SHP77 (cell line): ENCODE data around the gene SYNE2.
"Not testable (repeated sequence)": the region's sequence is repeated elsewhere in the genome, so short reads cannot be mapped to it uniquely, and the experiment has no call there.

Experiments used
- DNase-seq, 2 experiments: peaks; one replicate each; lab custom pipeline; 2025; lab: John Stamatoyannopoulos, UW

Gene SYNE2

GRCh38 chr14:63852817-63853731 is at the start of gene SYNE2:
SYNE2 (plus strand) TSS chr14:63853004; CDS start chr14:63909149, 56,145 bp downstream.
- peak; percentile 55 to 74 for DNase-seq

GRCh38 chr14:63803221-63803791 is 49.5 kb upstream of the SYNE2 start:
- DNase-seq: not testable (repeated sequence)

GRCh38 chr14:63806064-63806463 is 46.7 kb upstream of the SYNE2 start:
- not testable (repeated sequence) for DNase-seq

GRCh38 chr14:63811692-63812091 is 41.1 kb upstream of the SYNE2 start:
- DNase-seq: not testable (repeated sequence)

- no peak for DNase-seq
Observed at GRCh38 chr14:63833728-63834127, 19.1 kb upstream of the SYNE2 start.

- DNase-seq: peak in 1 of 2 experiments; percentile 7
Observed at GRCh38 chr14:63840981-63841380, 11.8 kb upstream of the SYNE2 start.

- no peak for DNase-seq
Observed at GRCh38 chr14:63843796-63844195, 9.0 kb upstream of the SYNE2 start.

- no peak for DNase-seq
Observed at GRCh38 chr14:63848890-63849289, 3.9 kb upstream of the SYNE2 start.

- no peak for DNase-seq
Observed at GRCh38 chr14:63852271-63852816, 460 bp upstream of the SYNE2 start.

- DNase-seq: peak in 1 of 2 experiments; percentile 55
Observed at GRCh38 chr14:63853831-63854293, 1.1 kb downstream of the SYNE2 start.

- no peak for DNase-seq
Observed at GRCh38 chr14:63854330-63854729, 1.5 kb downstream of the SYNE2 start.

- DNase-seq: no peak
Observed at GRCh38 chr14:63855281-63855680, 2.5 kb downstream of the SYNE2 start.

- no peak for DNase-seq
Observed at GRCh38 chr14:63857466-63858030, 4.7 kb downstream of the SYNE2 start.

- DNase-seq: no peak
Observed at GRCh38 chr14:63860146-63860545, 7.3 kb downstream of the SYNE2 start.

GRCh38 chr14:63862163-63862562 is 9.4 kb downstream of the SYNE2 start:
- no peak for DNase-seq

- DNase-seq: no peak
Observed at GRCh38 chr14:63863004-63863403, 10.2 kb downstream of the SYNE2 start.

GRCh38 chr14:63864775-63865174 is 12.0 kb downstream of the SYNE2 start:
- DNase-seq: not testable (repeated sequence)

- DNase-seq: no peak
Observed at GRCh38 chr14:63867933-63868921, 15.4 kb downstream of the SYNE2 start.

- DNase-seq: not testable (repeated sequence)
Observed at GRCh38 chr14:63869940-63870752, 17.3 kb downstream of the SYNE2 start.

- DNase-seq: not testable (repeated sequence)
Observed at GRCh38 chr14:63870753-63871037, 17.9 kb downstream of the SYNE2 start.

GRCh38 chr14:63874223-63874622 is 21.4 kb downstream of the SYNE2 start:
- no peak for DNase-seq
